ENCODE results near the gene SPDYA.
A peak's percentile ranks its signal among the peaks of the same experiment; 100 is the strongest.

Gene SPDYA

DNA sequence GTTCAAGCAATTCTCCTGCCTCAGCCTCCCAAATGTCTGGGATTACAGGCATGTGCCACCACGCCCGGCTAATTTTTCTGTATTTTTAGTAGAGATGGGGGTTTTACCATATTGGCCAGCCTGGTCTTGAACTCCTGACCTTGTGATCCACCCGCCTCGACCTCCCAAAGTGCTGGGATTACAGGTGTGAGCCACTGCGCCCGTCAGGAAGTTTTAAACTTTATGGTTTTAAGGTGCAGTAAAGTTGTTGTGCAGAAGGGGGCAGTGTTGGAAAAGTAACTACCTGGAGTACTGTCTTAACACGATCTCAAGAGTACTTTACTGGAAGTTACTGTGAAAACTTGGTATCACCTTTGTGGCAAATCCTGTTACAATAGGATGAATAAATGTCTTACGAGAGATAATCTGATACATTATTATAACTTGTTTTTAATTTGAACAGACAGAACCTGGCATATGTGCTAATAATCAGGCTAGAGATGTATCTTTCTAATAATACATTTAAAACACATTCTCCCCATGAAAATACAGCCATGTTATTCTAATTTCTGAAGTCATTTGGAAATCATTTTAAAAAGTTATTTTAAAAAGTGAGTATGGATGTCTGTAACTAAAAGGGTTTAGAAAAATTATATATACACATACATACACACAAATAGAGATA is 10.8 kb downstream of the SPDYA start:
- Histone ChIP-seq H3F3A (ENCODE audit: control insufficient read depth, insufficient read depth) (no peaks in the 10 kb centered on the region), H3K27ac (ENCODE audit: low read depth, low read length) (no peak overlapping the region), H3K9me2 (replicated peaks; ENCODE audit: control insufficient read depth, low read length) (no peaks in the 10 kb centered on the region), H3K36me3 (ENCODE audit: control insufficient read depth, low read length) (no peaks in the 10 kb centered on the region), H4K20me1 (ENCODE audit: control insufficient read depth, insufficient read depth, low read depth, low read length) (no peaks in the 10 kb centered on the region), H3K4me2 (ENCODE audit: low read length) (no peak overlapping the region), H3K4me1 (ENCODE audit: control insufficient read depth, low read length) (no peaks in the 10 kb centered on the region), H3K27me3 (ENCODE audit: control insufficient read depth, low read length) (peaks cover 2% of the 10 kb centered on the region; the same call in 1 of the 2 replicates), H3K9me3 (ENCODE audit: control insufficient read depth, insufficient read depth, low read length) (no peaks in the 10 kb centered on the region), H3K4me3 (ENCODE audit: low read length) (no peak overlapping the region), H3K79me2 (ENCODE audit: control insufficient read depth, low read length) (no peaks in the 10 kb centered on the region)
- TF ChIP-seq EZH2phosphoT487 (IDR thresholded peaks at IDR 0.05; ENCODE audit: borderline replicate concordance, low read length): no peak
- TF ChIP-seq, protein P1, sequence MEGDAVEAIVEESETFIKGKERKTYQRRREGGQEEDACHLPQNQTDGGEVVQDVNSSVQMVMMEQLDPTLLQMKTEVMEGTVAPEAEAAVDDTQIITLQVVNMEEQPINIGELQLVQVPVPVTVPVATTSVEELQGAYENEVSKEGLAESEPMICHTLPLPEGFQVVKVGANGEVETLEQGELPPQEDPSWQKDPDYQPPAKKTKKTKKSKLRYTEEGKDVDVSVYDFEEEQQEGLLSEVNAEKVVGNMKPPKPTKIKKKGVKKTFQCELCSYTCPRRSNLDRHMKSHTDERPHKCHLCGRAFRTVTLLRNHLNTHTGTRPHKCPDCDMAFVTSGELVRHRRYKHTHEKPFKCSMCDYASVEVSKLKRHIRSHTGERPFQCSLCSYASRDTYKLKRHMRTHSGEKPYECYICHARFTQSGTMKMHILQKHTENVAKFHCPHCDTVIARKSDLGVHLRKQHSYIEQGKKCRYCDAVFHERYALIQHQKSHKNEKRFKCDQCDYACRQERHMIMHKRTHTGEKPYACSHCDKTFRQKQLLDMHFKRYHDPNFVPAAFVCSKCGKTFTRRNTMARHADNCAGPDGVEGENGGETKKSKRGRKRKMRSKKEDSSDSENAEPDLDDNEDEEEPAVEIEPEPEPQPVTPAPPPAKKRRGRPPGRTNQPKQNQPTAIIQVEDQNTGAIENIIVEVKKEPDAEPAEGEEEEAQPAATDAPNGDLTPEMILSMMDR (IDR thresholded peaks at IDR 0.05; ENCODE audit: low read depth, low read length, poor library complexity, severe bottlenecking): peak; percentile 63

DNA sequence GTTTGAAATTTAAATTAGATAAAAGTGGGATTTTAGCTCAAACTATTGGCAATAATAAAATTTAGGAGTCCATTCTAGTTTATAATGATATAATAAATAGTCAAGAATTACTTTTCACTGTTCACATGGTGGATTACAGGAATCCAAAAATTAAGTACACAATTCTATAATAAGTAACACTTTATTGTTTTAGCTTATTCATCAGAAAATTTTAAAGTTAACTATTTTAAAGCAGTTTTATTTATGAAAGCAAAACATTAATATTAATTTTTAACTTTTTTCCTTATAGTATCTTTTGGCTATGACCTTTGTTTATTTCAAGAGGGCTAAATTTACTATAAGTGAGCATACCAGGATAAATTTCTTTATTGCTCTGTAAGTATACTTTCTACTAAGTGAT is 11.4 kb downstream of the SPDYA start:
- no peak overlapping the region for H3K4me2 ChIP-seq (ENCODE audit: low read length)
- no peaks in the 10 kb centered on the region for H3K9me3 ChIP-seq (ENCODE audit: control insufficient read depth, insufficient read depth, low read length)
- no peaks in the 10 kb centered on the region for H4K20me1 ChIP-seq (ENCODE audit: control insufficient read depth, insufficient read depth, low read depth, low read length)
- H3K79me2 ChIP-seq (ENCODE audit: control insufficient read depth, low read length): no peaks in the 10 kb centered on the region
- no peaks in the 10 kb centered on the region for H3K36me3 ChIP-seq (ENCODE audit: control insufficient read depth, low read length)
- no peaks in the 10 kb centered on the region for H3K9me2 ChIP-seq (replicated peaks; ENCODE audit: control insufficient read depth, low read length)
- no peaks in the 10 kb centered on the region for H3F3A ChIP-seq (ENCODE audit: control insufficient read depth, insufficient read depth)
- no peak overlapping the region for H3K27ac ChIP-seq (ENCODE audit: low read depth, low read length)
- no peak for TF ChIP-seq EZH2phosphoT487 (IDR thresholded peaks at IDR 0.05; ENCODE audit: borderline replicate concordance, low read length)
- TF ChIP-seq, protein P1 (IDR thresholded peaks at IDR 0.05; ENCODE audit: low read depth, low read length, poor library complexity, severe bottlenecking): no peak
- no peaks in the 10 kb centered on the region for H3K27me3 ChIP-seq (ENCODE audit: control insufficient read depth, low read length)
- no peak overlapping the region for H3K4me3 ChIP-seq (ENCODE audit: low read length)
- H3K4me1 ChIP-seq (ENCODE audit: control insufficient read depth, low read length): no peaks in the 10 kb centered on the region

DNA sequence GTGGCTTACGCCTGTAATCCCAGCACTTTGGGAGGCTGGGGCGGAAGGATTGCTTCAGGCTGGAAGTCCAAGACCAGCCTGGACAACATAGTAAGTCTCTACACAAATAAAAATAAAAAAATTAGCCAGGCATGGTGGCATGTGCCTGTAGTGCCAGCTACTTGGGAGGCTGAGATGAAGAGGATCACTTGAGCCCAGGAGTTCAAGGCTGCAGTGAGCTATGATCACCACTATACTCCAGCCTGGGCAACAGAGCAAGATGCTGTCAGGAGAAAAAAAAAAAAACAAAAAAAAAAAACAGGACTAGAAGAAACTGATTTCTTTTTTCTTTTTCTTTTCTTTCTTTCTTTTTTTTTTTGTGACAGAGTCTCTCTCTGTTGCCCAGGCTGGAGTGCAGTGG is 13.6 kb downstream of the SPDYA start:
- H3K4me1 ChIP-seq (ENCODE audit: control insufficient read depth, low read length): no peaks in the 10 kb centered on the region
- H3K79me2 ChIP-seq (ENCODE audit: control insufficient read depth, low read length): no peaks in the 10 kb centered on the region
- TF ChIP-seq, protein P1 (IDR thresholded peaks at IDR 0.05; ENCODE audit: low read depth, low read length, poor library complexity, severe bottlenecking): no peak
- no peak for TF ChIP-seq EZH2phosphoT487 (IDR thresholded peaks at IDR 0.05; ENCODE audit: borderline replicate concordance, low read length)
- H3K27me3 ChIP-seq (ENCODE audit: control insufficient read depth, low read length): no peaks in the 10 kb centered on the region
- no peaks in the 10 kb centered on the region for H3K9me3 ChIP-seq (ENCODE audit: control insufficient read depth, insufficient read depth, low read length)
- no peak overlapping the region for H3K4me2 ChIP-seq (ENCODE audit: low read length)
- no peaks in the 10 kb centered on the region for H4K20me1 ChIP-seq (ENCODE audit: control insufficient read depth, insufficient read depth, low read depth, low read length)
- no peaks in the 10 kb centered on the region for H3F3A ChIP-seq (ENCODE audit: control insufficient read depth, insufficient read depth)
- H3K9me2 ChIP-seq (replicated peaks; ENCODE audit: control insufficient read depth, low read length): no peaks in the 10 kb centered on the region
- H3K27ac ChIP-seq (ENCODE audit: low read depth, low read length): no peak overlapping the region
- H3K36me3 ChIP-seq (ENCODE audit: control insufficient read depth, low read length): no peaks in the 10 kb centered on the region
- no peak overlapping the region for H3K4me3 ChIP-seq (ENCODE audit: low read length)
